Measurements from ENCODE around the gene KHDC3L. TPM values are rescaled to one million over a fixed set of nuclear protein-coding genes. Genes with fewer than 3 reads are reported as not detected.

KHDC3L gene
- polyA plus RNA-seq, 1 donor (not counting 4 experiments of a cell fraction or from before 2014, with no cell fraction given): not detected

DNA sequence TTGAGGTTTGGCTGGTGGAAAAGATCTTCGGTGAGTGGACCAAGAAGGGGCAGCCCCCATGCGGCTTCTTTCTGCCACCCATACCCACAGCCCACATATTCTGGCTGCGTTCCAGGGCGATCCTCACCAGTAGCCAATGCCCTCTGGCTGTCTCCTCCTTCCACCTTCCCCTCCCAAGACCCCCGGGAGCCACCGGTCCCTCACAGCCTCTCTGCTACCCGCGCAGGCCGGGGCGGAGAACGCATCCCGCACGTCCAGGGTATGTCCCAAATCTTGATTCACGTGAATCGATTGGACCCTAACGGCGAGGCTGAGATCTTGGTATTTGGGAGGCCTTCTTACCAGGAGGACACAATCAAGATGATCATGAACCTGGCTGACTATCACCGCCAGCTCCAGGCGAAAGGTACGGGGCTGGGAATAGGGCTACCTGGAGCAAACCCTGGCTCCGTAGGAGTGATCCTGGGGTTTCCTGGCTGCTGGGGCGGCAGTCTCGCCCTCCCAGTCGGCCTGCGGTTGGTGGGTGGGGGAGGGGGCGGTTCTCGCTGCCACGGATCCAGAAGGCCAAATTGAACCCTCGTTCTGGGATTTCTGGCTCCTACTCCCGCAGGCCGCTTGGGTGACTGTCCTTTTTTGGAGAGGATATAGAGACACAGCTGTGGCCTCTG lies 545 bp downstream of the KHDC3L start:
- H3K9me1 ChIP-seq (ENCODE audit: control insufficient read depth, extremely low read depth, insufficient read depth, low read length): no peaks in the 10 kb centered on the region
- no peaks in the 10 kb centered on the region for H3K79me2 ChIP-seq (ENCODE audit: control insufficient read depth, insufficient read depth, low read length)
- no peak overlapping the region for H2AFZ ChIP-seq (ENCODE audit: control insufficient read depth, low read length)
- dilution Hi-C loops (cut with MboI; ENCODE audit: extremely low pct_ligation_motif_present, low sequenced_read_pairs): no loop called here
- no peaks in the 10 kb centered on the region for H4K20me1 ChIP-seq (ENCODE audit: control insufficient read depth, extremely low read depth, insufficient read depth, low read length)
- H3K4me2 ChIP-seq (ENCODE audit: control insufficient read depth, extremely low read depth, insufficient read depth, low read depth, low read length): no peak overlapping the region
- no peak for TF ChIP-seq EZH2 (IDR thresholded peaks at IDR 0.05; ENCODE audit: low read length)
- TF ChIP-seq, protein P1, sequence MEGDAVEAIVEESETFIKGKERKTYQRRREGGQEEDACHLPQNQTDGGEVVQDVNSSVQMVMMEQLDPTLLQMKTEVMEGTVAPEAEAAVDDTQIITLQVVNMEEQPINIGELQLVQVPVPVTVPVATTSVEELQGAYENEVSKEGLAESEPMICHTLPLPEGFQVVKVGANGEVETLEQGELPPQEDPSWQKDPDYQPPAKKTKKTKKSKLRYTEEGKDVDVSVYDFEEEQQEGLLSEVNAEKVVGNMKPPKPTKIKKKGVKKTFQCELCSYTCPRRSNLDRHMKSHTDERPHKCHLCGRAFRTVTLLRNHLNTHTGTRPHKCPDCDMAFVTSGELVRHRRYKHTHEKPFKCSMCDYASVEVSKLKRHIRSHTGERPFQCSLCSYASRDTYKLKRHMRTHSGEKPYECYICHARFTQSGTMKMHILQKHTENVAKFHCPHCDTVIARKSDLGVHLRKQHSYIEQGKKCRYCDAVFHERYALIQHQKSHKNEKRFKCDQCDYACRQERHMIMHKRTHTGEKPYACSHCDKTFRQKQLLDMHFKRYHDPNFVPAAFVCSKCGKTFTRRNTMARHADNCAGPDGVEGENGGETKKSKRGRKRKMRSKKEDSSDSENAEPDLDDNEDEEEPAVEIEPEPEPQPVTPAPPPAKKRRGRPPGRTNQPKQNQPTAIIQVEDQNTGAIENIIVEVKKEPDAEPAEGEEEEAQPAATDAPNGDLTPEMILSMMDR (optimal IDR thresholded peaks at IDR 0.05 in 1 of 3, IDR thresholded peaks at IDR 0.05 in 1 of 3, conservative IDR thresholded peaks at IDR 0.05 in 1 of 3; ENCODE audit: extremely low read depth in 1 of 3, insufficient read depth in 2 of 3, low read length in 3 of 3): no peak
- H3K27ac ChIP-seq (ENCODE audit: control insufficient read depth, insufficient read depth, low read length): no peak overlapping the region
- H3K27me3 ChIP-seq (ENCODE audit: control insufficient read depth, extremely low read depth, insufficient read depth, low read length): no peaks in the 10 kb centered on the region
- H3K9ac ChIP-seq (ENCODE audit: control insufficient read depth, extremely low read depth, insufficient read depth, low read length): no peak overlapping the region
- no peaks in the 10 kb centered on the region for H3K36me3 ChIP-seq (ENCODE audit: control insufficient read depth in 2 of 2, extremely low read depth in 1 of 2, insufficient read depth in 2 of 2, low read length in 2 of 2)
- no peak overlapping the region for H3K4me3 ChIP-seq (ENCODE audit: control insufficient read depth in 2 of 3, extremely low read depth in 1 of 3, insufficient read depth in 2 of 3, low read depth in 1 of 3, low read length in 3 of 3)
- no peaks in the 10 kb centered on the region for H3K4me1 ChIP-seq (ENCODE audit: control insufficient read depth, extremely low read depth, insufficient read depth, low read length)
- no peaks in the 10 kb centered on the region for H3K9me3 ChIP-seq (ENCODE audit: control insufficient read depth, low read depth, low read length)
- DNase-seq (ENCODE audit: low read depth, low spot score) (no peak), FAIRE-seq (no peak)

DNA sequence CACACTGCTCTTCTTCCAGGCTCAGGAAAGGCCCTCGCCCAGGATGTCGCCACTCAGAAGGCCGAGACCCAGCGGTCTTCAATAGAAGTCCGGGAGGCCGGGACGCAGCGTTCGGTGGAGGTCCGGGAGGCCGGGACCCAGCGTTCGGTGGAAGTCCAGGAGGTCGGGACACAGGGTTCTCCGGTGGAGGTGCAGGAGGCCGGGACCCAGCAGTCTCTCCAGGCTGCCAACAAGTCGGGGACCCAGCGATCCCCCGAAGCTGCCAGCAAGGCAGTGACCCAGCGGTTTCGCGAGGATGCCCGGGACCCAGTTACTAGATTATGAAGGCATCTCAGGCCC lies 1.0 kb downstream of the KHDC3L start:
- H3K4me1 ChIP-seq (ENCODE audit: control insufficient read depth, extremely low read depth, insufficient read depth, low read length): no peaks in the 10 kb centered on the region
- no peaks in the 10 kb centered on the region for H3K9me3 ChIP-seq (ENCODE audit: control insufficient read depth, low read depth, low read length)
- no peak for FAIRE-seq
- TF ChIP-seq, protein P1 (optimal IDR thresholded peaks at IDR 0.05 in 1 of 3, IDR thresholded peaks at IDR 0.05 in 1 of 3, conservative IDR thresholded peaks at IDR 0.05 in 1 of 3; ENCODE audit: extremely low read depth in 1 of 3, insufficient read depth in 2 of 3, low read length in 3 of 3): no peak
- no peak for TF ChIP-seq EZH2 (IDR thresholded peaks at IDR 0.05; ENCODE audit: low read length)
- H2AFZ ChIP-seq (ENCODE audit: control insufficient read depth, low read length): no peak overlapping the region
- no peaks in the 10 kb centered on the region for H3K36me3 ChIP-seq (ENCODE audit: control insufficient read depth in 2 of 2, extremely low read depth in 1 of 2, insufficient read depth in 2 of 2, low read length in 2 of 2)
- H3K4me2 ChIP-seq (ENCODE audit: control insufficient read depth, extremely low read depth, insufficient read depth, low read depth, low read length): no peak overlapping the region
- no peaks in the 10 kb centered on the region for H3K9me1 ChIP-seq (ENCODE audit: control insufficient read depth, extremely low read depth, insufficient read depth, low read length)
- H4K20me1 ChIP-seq (ENCODE audit: control insufficient read depth, extremely low read depth, insufficient read depth, low read length): no peaks in the 10 kb centered on the region
- no peak overlapping the region for H3K4me3 ChIP-seq (ENCODE audit: control insufficient read depth in 2 of 3, extremely low read depth in 1 of 3, insufficient read depth in 2 of 3, low read depth in 1 of 3, low read length in 3 of 3)
- H3K79me2 ChIP-seq (ENCODE audit: control insufficient read depth, insufficient read depth, low read length): no peaks in the 10 kb centered on the region
- no peaks in the 10 kb centered on the region for H3K27me3 ChIP-seq (ENCODE audit: control insufficient read depth, extremely low read depth, insufficient read depth, low read length)
- DNase-seq (ENCODE audit: low read depth, low spot score): no peak
- no peak overlapping the region for H3K9ac ChIP-seq (ENCODE audit: control insufficient read depth, extremely low read depth, insufficient read depth, low read length)
- dilution Hi-C loops (cut with MboI; ENCODE audit: extremely low pct_ligation_motif_present, low sequenced_read_pairs): no loop called here
- H3K27ac ChIP-seq (ENCODE audit: control insufficient read depth, insufficient read depth, low read length): no peak overlapping the region

All from keratinocyte (primary cell).